CD4-positive, alpha-beta T cell (primary cell): ENCODE measurements around the gene POLE. TPM values are rescaled to one million over a fixed set of nuclear protein-coding genes. Genes with fewer than 3 reads are reported as not detected.

Experiments used
- ATAC-seq: fragments of 200-7000 bp; cut with Tn5 transposase; one replicate; pipeline ENCODE4 v1.10.0; 2022; ENCODE audit warnings: mild to moderate bottlenecking; ENCODE audit not compliant: poor library complexity
- CTCF ChIA-PET: fragments of 350-600 bp; sonication (Branson Sonifier 250); formaldehyde crosslinking; loops from one replicate; lab custom pipeline; 2021; ENCODE audit warnings: antibody characterized with exemption, inconsistent platforms; lab: Charles Lee
- POLR2A ChIA-PET: fragments of 350-600 bp; sonication (Branson Sonifier 250); formaldehyde crosslinking; loops from one replicate; lab custom pipeline; 2021; ENCODE audit warnings: antibody characterized with exemption, inconsistent platforms; lab: Charles Lee
- DNase-seq, 14 experiments: peaks; one replicate each; pipeline ENCODE4 v3.0.0-alpha.2; 2013 to 2020; ENCODE audit warnings: mixed read lengths in 2 of 14
- H3K27ac ChIP-seq, 2 donors: one replicate each; pipeline versions ENCODE4 v1.5.1 to v1.7.0; 2013; ENCODE audit warnings: low read length in 2 of 2, low read depth in 1 of 2, mild to moderate bottlenecking in 1 of 2
- H3K27me3 ChIP-seq, 2 experiments: 1 replicate in 1 of 2; 2 replicates in 1 of 2; pipeline versions ENCODE4 v1.6.1 to v1.7.0; 2013; ENCODE audit warnings: low read length in 2 of 2, control low read depth in 1 of 2, mild to moderate bottlenecking in 1 of 2, moderate library complexity in 1 of 2; ENCODE audit not compliant: insufficient read depth in 2 of 2, control insufficient read depth in 1 of 2
- H3K36me3 ChIP-seq: one replicate; pipeline ENCODE4 v1.6.1; 2013; ENCODE audit warnings: low read length, control low read depth; ENCODE audit not compliant: insufficient read depth
- H3K4me1 ChIP-seq: one replicate; pipeline ENCODE4 v1.6.1; 2013; ENCODE audit warnings: low read length, control low read depth; ENCODE audit not compliant: insufficient read depth
- H3K4me3 ChIP-seq: one replicate; pipeline ENCODE4 v1.5.1; 2013; ENCODE audit warnings: mild to moderate bottlenecking, low read length, moderate library complexity
- H3K9me3 ChIP-seq, 2 experiments: 1 replicate in 1 of 2; 2 replicates in 1 of 2; pipeline versions ENCODE4 v1.6.1 to v1.7.0; 2013; ENCODE audit warnings: low read length in 2 of 2, mild to moderate bottlenecking in 2 of 2, control low read depth in 1 of 2, moderate library complexity in 1 of 2; ENCODE audit not compliant: control insufficient read depth in 1 of 2, insufficient read depth in 1 of 2
- H3K27ac Mint-ChIP-seq: one replicate; pipeline ENCODE4 v1.8.0; 2020; ENCODE audit warnings: mixed read lengths
- H3K27me3 Mint-ChIP-seq: one replicate; pipeline ENCODE4 v1.8.0; 2021; ENCODE audit warnings: mixed read lengths
- H3K36me3 Mint-ChIP-seq: one replicate; pipeline ENCODE4 v1.8.0; 2021; ENCODE audit warnings: low read depth, mixed read lengths
- H3K4me1 Mint-ChIP-seq: one replicate; pipeline ENCODE4 v1.8.0; 2021; ENCODE audit warnings: low read depth, mixed read lengths
- H3K4me3 Mint-ChIP-seq: one replicate; pipeline ENCODE4 v1.8.0; 2020; ENCODE audit warnings: mild to moderate bottlenecking, mixed read lengths
- H3K9me3 Mint-ChIP-seq: one replicate; pipeline ENCODE4 v1.8.0; 2020; ENCODE audit warnings: mixed read lengths
- CTCF ChIP-seq: fragments of 200-600 bp; IDR thresholded peaks from one replicate; pipeline ENCODE4 v1.8.0; 2022; ENCODE audit warnings: antibody characterized with exemption, mild to moderate bottlenecking
- intact Hi-C, 2 experiments: fragments of 100-400 bp; cut with DNase I in 1 of 2; cut with micrococcal nuclease in 1 of 2; formaldehyde crosslinking; loops; one replicate each; pipeline versions ENCODE4 v1.15.1 to v1.9.0; 2023 to 2025; cut with DNase I, micrococcal nuclease
- total RNA-seq, 174 experiments: library from RNA in 2 of 174; stranded (reverse) in 2 of 174; gene quantifications; one replicate each; pipeline ENCODE4 v1.2.3 and lab custom pipeline; 2021 to 2026

Gene POLE
- total RNA-seq, 2 experiments from 2014 or later, result 41.8 to 46.1 TPM

- CTCF ChIA-PET, result no interaction called here
- no peak for TF ChIP-seq CTCF
- POLR2A ChIA-PET, result no interaction called here
Measured at GRCh38 chr12:132585177-132585576, 102.0 kb downstream of the POLE start.

GRCh38 chr12:132584429-132584828 lies 102.7 kb downstream of the POLE start:
- peaks cover 8% of the 10 kb centered on the region for H3K36me3 ChIP-seq
- intact Hi-C loops, result no loop called here
- Mint-ChIP-seq H3K27ac (no peak overlapping the region), H3K4me1 (no peaks in the 10 kb centered on the region), H3K27me3 (no peaks in the 10 kb centered on the region), H3K9me3 (no peaks in the 10 kb centered on the region), H3K36me3 (peaks cover 14% of the 10 kb centered on the region), H3K4me3 (no peak overlapping the region)
- no peaks in the 10 kb centered on the region for H3K4me1 ChIP-seq
- no peak for ATAC-seq
- H3K27ac ChIP-seq, result no peak overlapping the region
- peaks cover 0 to 17% of the 10 kb centered on the region in 2 experiments for H3K9me3 ChIP-seq
- no peaks in the 10 kb centered on the region for H3K27me3 ChIP-seq
- no peak overlapping the region for H3K4me3 ChIP-seq
- TF ChIP-seq CTCF, result no peak
- CTCF ChIA-PET, result no interaction called here
- POLR2A ChIA-PET, result no interaction called here
- DNase-seq, result no peak

More at GRCh38 chr12:132585177-132585576, 102.0 kb downstream of the POLE start:
- Mint-ChIP-seq H3K4me1 (no peaks in the 10 kb centered on the region), H3K27me3 (no peaks in the 10 kb centered on the region), H3K4me3 (no peak overlapping the region), H3K36me3 (peaks cover 14% of the 10 kb centered on the region), H3K27ac (no peak overlapping the region), H3K9me3 (no peaks in the 10 kb centered on the region)
- Histone ChIP-seq H3K27ac (no peak overlapping the region), H3K36me3 (peaks cover 8% of the 10 kb centered on the region), H3K9me3 (peaks cover 0 to 17% of the 10 kb centered on the region in 2 experiments), H3K27me3 (no peaks in the 10 kb centered on the region), H3K4me3 (no peak overlapping the region), H3K4me1 (no peaks in the 10 kb centered on the region)
- ATAC-seq (no peak), DNase-seq (no peak)
- intact Hi-C loops, result no loop called here

GRCh38 chr12:132583736-132584135 lies 103.4 kb downstream of the POLE start:
- H3K9me3 ChIP-seq, result peaks cover 0 to 10% of the 10 kb centered on the region in 2 experiments
- ChIA-PET CTCF (no interaction called here), POLR2A (no interaction called here)
- Mint-ChIP-seq H3K4me3 (no peak overlapping the region), H3K27ac (no peak overlapping the region), H3K4me1 (no peaks in the 10 kb centered on the region), H3K36me3 (peaks cover 20% of the 10 kb centered on the region), H3K27me3 (no peaks in the 10 kb centered on the region), H3K9me3 (no peaks in the 10 kb centered on the region)
- intact Hi-C loops, result no loop called here
- H3K36me3 ChIP-seq, result peaks cover 8% of the 10 kb centered on the region
- no peak for TF ChIP-seq CTCF
- ATAC-seq (no peak), DNase-seq (no peak)
- no peaks in the 10 kb centered on the region for H3K27me3 ChIP-seq
- H3K27ac ChIP-seq, result no peak overlapping the region
- H3K4me3 ChIP-seq, result no peak overlapping the region
- H3K4me1 ChIP-seq, result no peaks in the 10 kb centered on the region
